Thyroid gland (tissue), 4 donors: ENCODE measurements around the gene RREB1.

Source experiments
- POLR2A ChIP-seq, 2 donors: fragments of 450-650 bp; IDR thresholded peaks; one replicate each; pipeline ENCODE4 v1.6.1; 2017; ENCODE audit warnings: antibody characterized with exemption in 2 of 2, mild to moderate bottlenecking in 2 of 2, moderate library complexity in 1 of 2
- TF ChIP-seq, protein P1 (sequence below), 6 experiments: fragments of 200-600 bp in 3 of 6; fragments of 450-650 bp in 3 of 6; sonication (generic) in 3 of 6; IDR thresholded peaks; one replicate each; pipeline ENCODE4 v1.5.1; 2016 to 2019; ENCODE audit warnings: antibody characterized with exemption in 6 of 6, mild to moderate bottlenecking in 2 of 6, inconsistent platforms in 1 of 6, moderate library complexity in 1 of 6

DNA sequence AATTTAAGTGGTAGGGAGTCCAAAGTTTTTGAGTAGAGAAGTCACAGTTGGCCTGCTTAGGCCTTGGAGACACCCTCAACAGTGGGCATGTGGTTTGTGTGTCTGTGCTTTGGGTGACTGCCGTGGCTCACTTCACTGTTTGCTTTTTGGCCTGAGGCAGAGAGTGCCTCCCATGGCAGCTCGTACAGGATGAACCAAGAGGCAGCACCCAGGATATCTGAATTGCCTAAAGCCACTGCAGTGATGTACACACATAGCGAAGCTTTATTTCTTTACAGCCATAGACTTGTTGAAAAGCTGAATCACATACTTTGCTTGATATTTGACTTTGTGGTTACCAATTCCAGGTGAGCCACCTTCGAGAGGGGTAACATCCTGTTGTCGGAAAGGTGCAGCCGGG, 21.6 kb downstream of the RREB1 start:
- TF ChIP-seq, protein P1, sequence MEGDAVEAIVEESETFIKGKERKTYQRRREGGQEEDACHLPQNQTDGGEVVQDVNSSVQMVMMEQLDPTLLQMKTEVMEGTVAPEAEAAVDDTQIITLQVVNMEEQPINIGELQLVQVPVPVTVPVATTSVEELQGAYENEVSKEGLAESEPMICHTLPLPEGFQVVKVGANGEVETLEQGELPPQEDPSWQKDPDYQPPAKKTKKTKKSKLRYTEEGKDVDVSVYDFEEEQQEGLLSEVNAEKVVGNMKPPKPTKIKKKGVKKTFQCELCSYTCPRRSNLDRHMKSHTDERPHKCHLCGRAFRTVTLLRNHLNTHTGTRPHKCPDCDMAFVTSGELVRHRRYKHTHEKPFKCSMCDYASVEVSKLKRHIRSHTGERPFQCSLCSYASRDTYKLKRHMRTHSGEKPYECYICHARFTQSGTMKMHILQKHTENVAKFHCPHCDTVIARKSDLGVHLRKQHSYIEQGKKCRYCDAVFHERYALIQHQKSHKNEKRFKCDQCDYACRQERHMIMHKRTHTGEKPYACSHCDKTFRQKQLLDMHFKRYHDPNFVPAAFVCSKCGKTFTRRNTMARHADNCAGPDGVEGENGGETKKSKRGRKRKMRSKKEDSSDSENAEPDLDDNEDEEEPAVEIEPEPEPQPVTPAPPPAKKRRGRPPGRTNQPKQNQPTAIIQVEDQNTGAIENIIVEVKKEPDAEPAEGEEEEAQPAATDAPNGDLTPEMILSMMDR (IDR thresholded peaks at IDR 0.05) = no peak
- TF ChIP-seq POLR2A (IDR thresholded peaks at IDR 0.05) = no peak
